Neural cell (in vitro differentiated cells): ENCODE measurements around the gene RBMS3.

ENCODE experiments used
- EZH2 ChIP-seq: fragments of 200-600, 300-800 bp; shearing (Covaris generic), sonication (generic); IDR thresholded peaks from 2 replicates; pipeline ENCODE4 v1.6.1; 2014; ENCODE audit warnings: antibody characterized with exemption, low read length, borderline replicate concordance, mild to moderate bottlenecking; ENCODE audit not compliant: insufficient read depth, poor library complexity, severe bottlenecking
- RAD21 ChIP-seq: fragments of 450-650 bp; conservative IDR thresholded peaks from 2 replicates; pipeline ENCODE4 v1.6.1; 2014; ENCODE audit warnings: antibody characterized with exemption, mild to moderate bottlenecking, moderate library complexity
- SMC3 ChIP-seq: fragments of 450-650 bp; conservative IDR thresholded peaks from 2 replicates; pipeline ENCODE4 v1.6.1; 2014; ENCODE audit warnings: antibody characterized with exemption, mild to moderate bottlenecking, moderate library complexity; ENCODE audit not compliant: poor library complexity

DNA sequence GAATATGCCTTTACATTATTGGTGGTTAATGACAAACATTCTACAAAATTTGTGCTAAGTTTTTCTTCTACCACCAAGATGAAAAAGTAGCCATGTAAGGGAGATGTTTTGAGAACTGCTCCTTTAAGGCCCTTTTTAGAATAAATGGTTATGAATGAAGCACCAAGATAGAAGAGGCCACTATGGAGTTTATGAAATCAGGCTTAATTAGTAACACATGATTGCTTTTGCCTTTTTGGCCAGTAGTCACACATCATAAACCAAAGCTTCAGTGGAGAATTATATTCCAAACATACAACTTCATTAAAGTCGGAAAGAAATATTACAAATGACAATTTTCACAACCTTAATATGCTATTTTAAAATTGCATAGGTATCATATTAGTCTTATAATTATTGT is 331.7 kb downstream of the RBMS3 start:
- no peak for TF ChIP-seq RAD21
- no peak for TF ChIP-seq SMC3
- no peak for TF ChIP-seq EZH2
